NCI-H2196 (cell line): ENCODE data around the gene NTF3.

Source experiments
- DNase-seq: peaks from one replicate; lab custom pipeline; 2025; ENCODE audit not compliant: unreplicated experiment; lab: John Stamatoyannopoulos, UW

Gene NTF3

DNA sequence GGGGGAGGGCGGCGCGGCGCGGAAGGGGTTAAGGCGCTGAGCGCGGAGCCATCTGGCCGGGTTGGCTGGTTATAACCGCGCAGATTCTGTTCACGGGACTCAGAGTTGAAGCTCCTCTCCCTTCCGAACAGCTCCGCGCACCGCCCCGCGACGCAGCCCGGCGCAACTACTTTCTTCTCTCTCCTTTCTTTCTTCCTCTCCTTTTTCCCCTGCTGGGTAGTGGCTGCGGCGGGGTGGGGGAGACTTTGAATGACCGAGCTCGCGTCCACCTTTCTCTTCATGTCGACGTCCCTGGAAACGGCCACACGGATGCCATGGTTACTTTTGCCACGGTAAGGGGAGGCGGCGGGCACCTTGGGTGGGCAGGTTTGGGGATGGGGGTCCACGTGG lies at the start of gene NTF3:
NTF3 (plus strand) TSS at position 98 of the 390 bp plus-strand sequence; CDS start at position 315, 217 bp downstream.
- peak; percentile 14 for DNase-seq

DNA sequence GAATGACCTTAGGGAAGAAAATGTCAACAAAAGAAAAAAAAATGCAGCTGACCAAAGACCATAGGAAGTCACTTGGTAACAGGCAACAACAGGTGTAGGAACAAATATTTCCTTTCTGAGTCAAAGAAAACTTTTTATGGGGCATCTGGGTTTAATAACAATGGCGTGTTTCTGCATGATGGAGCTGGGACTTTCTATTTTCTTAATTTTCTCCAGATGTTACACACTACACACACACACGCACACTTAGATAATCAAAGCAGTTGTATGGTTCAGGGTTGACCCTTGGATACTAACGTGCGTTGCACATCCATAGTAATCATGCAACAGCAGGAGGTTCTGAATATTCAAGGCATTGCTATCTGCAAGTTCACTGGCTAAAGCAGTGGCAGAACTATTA lies 47.9 kb upstream of the NTF3 start:
- no peak for DNase-seq

DNA sequence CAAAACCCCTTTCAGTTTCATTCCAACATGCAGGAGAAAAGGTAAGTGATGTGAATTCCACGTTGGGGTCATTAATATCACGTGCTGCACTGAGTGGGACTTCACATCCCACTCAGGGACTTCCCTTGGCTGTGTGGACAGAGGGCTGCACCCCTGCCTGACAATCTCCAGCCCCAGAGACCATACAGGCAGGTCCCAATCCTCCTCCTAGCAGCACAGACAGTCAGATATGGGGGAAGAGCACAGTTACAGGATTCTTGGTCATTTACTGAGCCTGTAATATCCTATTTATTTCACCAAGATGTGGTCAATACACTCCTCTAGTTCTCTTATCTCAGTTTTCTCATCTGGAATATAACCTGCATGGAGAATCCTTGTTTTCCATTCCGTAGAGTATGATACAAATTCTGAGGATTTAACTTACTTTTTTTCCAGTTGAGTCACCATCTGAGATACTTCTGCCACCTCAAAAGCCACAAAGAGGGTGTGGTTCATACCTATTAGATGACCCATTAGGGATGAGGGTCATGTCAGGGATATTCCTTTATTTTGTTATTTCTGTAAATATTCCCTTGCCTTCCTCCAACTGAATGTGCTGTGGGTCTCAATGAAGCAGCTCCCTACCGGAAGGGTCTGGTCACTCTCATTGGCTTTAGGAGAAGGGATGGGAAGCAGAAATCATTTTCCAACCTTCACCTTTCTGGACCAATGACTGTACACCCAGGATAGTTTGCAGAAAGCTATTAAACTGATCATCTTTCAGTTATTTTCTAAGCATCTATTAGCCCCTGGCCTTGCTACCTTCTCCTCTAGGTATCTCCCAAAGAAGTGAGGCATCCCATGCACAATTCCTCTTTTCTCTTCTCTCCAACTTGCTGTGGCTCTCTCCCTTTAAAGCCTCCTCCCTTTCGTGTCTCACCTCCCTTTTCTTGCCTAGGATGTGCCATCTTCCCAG lies 43.0 kb upstream of the NTF3 start:
- DNase-seq: no peak

DNA sequence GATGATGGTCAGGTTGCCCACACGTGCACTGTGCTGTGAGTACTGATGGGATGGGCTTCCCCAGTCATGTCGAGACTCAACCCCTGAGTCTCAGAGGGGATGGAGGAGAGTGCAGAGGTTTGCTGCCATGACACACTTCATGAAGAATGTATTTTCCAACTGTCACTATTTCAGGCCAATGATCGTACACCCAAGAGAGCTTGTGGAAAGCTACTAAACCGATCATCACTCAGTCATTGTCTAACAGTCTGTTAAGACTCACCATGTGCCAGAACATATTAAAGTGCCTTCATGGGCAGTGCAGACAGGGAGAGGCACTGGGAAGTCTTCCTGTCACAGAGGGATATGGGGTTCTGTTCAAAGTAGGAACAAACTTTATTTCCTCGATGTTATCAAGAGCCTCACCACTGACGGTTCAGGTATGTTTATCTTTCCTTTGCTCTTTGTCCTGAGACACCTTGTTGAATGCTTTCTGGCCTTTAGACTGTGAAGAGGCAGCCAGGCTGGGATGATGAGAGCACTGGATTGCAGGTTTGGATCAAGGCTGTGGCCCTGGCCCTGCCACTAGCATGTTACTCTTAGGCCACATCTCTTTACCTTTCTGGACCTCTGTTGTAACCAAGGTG lies 41.6 kb upstream of the NTF3 start:
- DNase-seq: no peak

DNA sequence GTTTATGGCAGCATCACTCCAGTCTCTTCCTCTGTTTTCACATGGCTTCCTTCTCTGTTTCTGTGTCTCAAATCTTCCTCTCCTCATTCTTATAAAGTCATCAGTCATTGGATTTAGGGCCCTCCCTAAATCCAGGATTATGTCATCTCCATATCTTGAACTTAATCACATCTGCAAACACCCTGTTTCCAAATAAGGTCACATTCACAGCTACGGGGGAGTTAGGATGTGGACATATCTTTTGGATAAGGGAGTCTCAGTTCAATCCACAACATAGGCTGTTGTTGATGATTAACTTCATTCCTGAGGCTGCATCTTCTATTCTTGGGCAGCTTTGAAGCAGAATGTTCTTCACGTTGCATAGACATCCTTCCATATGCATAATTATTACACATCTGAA lies 40.3 kb upstream of the NTF3 start:
- DNase-seq: no peak

DNA sequence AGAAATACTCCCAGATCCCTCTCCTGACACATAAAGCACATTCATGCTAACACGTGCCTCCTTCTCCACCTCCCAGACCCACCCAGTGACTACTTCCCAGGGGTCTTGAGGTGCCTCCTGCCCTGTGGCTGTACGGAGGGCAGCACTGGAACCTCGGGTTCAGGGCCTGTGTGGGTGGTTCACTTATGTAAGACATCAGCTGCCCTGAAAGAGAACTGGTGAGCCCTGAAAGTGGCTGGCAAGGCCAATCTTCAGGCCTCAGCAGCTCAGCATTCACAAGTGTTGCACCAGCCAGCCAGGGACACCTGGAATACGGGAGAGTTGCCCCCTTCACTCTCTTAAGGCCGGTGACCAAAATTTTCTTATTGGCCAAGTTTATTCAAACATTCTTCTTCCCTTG lies 38.9 kb upstream of the NTF3 start:
- no peak for DNase-seq

DNA sequence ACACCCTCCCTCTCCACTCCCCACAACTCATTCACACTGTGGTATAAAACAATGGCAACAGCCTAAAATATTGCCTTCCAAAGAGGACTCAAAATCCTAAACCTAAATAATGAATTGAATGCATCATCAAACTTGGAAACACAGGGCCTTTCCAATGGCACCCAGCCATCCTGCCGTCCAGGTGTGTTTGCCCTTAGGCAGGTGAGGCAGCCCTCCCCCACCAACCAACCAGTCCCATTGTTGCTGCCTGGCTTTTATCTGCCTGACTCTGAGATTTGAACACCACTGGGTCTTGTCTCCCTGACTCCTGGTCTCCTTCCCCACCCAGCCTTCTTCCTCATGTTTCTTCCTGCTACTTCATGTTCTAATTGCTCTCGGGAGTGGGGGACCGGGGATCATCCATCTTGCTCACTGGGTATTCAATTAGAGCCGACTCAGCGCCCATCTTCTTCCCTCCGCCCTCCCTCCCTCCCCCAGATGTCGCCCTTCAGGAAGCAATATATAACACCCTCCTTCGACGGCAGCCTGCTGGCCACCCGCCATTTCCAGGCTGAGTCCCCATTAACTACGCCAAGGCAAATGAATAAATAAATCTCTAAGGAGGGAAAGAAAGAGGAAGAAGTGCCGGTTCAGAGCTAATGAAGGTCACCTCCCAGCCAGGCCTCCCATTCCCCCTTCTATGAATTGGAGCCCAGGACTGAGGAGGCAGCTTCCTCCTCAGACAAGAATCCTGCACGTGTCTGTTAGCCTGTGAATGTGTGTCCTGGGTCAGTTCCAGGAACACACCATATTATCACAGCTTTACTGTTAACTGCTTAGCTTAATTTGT lies 36.3 kb upstream of the NTF3 start:
- DNase-seq: peak; percentile 65

DNA sequence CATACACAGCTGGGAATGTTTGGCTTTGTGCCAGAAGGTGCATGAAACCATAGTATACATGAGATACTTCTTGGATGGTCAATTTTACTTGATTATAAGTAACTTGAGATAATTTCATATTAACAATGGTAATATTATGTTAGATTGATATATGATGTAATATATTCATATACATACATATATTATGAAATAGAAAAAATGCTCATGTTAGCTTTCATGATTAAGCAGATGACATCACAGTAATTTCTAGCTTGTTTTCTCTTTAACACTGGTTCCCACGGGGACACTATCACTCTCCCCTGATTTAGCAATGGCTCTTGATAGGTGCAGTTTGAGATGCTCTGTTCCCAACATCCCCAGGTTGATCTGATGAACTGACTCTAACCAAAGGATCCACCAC lies 35.4 kb upstream of the NTF3 start:
- DNase-seq: peak; percentile 1

DNA sequence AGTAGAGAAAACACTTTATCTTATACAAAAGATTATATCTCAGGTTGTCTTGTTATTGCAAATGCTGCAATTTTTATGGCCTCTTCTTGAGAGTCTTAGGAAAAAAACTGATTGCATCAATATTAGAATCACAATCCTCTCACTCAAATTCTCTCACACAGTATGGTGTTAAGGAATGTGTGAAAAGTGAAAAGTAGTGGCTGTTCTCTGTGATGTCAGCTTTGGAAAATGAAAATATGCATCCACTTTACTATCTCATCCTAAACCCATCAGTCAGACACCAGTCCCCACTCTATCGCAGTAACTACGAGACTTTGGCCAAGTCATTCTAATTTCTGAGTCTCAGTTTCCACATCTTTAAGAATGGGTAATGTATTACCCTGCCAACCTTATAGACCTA lies 32.6 kb upstream of the NTF3 start:
- DNase-seq: no peak

DNA sequence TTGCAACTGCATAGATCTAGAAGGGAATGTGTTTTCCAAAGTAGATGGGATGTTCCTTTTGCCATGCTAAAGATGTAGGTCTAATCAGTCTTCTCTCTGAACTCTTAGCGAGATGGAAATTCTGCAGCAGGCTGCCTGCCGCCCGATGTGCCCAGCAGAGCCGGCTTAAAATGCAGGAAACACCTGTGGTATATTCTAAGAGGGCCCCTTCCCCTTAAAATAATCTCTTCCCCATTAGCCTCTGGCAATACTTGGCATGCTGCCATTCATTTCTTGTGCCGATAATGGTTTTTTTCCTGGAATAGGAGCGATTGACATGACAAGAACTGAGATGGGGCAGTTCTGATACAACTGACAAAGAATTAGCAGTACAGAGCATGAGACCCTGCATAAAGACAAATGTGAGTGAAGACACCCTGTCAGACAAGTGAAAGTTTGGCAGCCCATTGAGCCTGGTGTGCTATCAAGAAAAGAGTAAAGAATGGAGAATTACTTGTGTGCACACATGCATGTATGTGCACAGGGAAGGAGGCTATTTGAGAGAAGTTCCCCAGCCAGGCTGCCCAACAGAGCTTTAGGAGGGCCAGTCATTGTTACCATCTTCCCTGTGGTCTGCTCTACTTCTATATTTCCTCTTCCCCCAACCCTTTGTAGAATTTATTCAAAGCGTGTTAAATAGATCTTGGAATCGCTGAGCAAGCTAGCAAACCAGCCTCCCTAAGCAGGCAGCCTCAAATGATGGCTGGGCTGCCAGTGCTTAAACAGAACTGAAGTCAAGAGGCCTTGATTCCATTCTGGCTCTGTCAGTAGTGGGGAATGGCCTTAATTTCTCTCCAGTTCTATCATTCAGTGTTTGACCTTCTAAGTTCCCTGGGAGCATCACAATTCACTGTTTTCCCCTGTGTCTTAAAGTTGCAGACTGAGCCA lies 29.6 kb upstream of the NTF3 start:
- no peak for DNase-seq

DNA sequence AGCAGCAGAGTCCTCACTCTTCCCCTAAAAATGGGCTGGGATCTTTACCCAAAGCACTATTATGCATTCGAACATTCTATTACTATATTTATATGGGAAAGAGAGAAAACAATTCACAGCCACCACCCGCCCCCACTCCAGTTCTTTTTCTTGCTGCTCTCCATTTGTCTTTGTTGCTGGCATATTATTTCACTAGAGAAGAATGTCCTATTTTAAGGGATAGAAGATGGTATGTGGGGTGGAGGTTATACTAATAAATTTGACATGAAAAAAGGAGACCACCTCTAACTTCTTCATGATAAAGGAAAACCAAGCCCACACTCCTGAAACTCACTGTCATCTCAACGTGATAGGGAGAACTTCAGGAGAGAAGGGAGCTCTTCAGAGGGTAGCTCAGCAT lies 28.5 kb upstream of the NTF3 start:
- no peak for DNase-seq

DNA sequence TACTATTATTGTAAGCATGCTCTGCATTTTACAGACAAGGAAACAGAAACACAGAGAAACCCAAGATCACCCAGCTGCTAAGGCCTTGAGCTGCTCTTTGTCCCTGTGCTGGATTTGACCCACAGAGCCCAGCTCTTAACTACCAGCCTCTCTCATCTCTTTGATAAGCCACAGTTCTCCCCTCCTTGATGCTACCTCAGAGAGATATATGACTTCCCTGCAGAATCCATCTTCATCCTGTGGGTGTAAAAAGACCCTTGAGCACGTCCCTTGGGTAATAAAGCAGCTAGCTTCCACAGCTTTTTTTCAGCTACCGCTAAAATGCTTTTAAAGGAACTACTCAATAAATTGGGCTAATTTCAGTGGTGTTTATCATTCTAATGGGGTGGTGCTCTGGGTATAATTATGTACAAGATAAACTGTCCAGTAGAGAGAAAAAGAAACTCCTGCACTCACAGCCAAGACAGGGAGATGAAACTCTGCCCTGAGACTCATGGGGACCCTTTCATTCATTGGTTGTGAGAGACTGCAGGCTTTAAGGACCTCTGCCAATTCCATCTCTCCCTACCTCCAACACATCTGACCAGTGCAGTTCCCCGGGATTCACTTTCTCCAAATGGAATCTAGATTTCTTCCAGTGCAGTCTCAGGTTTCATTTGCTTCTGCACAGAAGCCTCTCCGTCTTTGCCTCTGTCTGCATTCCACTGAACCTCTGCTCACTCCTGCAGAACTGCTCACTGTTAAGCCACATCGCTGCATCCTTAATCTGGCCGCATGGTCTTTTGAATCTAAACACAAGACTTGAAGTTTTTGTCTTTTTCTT lies 24.7 kb upstream of the NTF3 start:
- DNase-seq: no peak

DNA sequence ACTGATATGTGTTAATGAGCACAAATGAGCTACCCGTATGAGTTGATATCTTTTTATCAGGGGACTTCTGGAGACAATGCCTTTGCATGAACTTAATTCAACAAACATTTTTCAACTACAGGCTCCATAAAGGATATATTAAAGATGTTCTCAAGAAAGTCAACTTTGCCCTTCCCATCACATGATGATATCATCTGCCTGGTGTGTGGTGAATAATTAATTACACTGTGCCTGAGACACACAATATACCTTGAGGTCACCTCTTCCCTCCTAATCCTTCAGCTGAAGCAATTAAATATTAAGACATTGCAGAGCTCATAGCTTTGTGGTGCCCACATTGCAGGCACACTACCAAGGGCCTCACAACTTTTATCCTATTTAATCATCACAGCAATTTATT lies 22.3 kb upstream of the NTF3 start:
- no peak for DNase-seq

DNA sequence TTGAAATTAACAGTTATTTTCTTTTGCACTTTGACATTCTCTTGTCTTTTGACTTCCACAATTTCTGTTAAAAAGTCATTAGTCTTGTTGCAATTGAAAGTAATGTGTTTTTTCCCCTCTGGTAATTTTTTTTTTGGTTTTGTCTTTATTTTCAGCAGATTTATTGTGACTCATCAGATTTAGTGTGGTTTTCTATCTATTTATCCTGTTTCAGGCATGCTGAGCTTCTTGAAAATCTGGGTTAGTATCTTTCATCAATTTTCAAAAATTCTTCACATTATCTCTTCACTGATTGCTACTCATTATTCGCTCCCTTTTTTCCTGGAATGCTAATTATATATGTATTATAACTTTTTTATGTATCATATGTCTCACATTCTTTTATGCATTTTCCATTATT lies 15.3 kb upstream of the NTF3 start:
- DNase-seq: no peak

DNA sequence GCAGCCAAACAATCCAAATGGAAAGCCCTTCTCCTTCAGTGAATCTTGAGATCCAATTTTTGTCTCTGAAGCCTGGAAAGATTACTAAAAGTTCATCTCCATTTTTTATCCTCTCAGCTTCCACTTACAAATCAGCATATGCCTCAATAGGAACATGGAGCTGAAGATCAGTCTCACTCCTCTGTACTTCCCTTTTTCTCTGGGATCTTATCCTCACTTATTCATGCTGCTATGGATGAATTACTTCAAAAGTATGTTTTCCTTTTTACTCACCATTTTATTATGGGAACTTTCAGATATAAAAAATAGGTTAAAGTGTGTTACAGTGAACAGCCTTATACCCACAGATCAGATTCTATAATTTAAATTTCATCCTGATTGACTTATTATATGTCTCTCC lies 14.4 kb upstream of the NTF3 start:
- DNase-seq: no peak

DNA sequence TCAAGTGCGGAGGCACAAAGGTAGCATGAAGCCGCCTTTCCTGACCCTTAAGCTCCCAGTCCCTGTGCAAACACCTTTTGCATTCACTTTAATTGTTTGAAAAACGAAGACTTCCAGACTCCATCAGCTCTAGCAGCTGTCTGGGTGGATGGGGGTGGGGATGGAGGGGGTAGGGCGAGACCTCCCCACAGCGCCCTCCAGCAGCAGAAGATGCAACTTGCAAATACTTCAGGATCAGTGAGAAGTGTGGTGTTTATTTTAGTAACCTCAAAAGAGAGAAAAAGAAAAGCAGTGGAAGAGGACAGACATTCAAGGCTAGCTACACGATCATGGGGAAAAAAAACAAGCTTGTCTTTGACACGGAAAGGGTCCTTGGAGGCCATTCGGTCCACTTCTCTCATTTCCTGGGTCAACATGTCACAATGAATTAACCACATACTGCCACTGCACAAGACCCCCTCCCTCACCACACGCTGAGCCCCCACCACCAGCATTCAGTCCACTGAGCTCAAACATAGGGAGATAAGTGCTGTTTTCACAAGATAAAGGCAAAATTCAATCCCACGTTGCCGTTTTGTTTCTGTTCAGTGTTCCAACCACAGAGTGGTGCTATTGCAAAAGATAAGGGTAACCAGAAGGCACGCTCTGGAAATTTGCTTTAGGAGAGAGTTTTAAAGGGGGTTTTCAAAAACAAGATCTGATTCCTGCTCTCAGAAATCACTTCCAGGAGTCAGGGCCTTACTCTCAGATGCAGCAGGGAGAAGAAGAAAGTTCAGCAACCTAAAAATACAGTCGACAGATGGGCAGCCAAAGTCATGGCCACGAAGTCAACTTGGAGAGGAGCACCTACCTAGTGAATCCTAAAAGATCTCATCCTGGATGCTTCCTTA lies 3.3 kb upstream of the NTF3 start:
- DNase-seq: peak; percentile 35

DNA sequence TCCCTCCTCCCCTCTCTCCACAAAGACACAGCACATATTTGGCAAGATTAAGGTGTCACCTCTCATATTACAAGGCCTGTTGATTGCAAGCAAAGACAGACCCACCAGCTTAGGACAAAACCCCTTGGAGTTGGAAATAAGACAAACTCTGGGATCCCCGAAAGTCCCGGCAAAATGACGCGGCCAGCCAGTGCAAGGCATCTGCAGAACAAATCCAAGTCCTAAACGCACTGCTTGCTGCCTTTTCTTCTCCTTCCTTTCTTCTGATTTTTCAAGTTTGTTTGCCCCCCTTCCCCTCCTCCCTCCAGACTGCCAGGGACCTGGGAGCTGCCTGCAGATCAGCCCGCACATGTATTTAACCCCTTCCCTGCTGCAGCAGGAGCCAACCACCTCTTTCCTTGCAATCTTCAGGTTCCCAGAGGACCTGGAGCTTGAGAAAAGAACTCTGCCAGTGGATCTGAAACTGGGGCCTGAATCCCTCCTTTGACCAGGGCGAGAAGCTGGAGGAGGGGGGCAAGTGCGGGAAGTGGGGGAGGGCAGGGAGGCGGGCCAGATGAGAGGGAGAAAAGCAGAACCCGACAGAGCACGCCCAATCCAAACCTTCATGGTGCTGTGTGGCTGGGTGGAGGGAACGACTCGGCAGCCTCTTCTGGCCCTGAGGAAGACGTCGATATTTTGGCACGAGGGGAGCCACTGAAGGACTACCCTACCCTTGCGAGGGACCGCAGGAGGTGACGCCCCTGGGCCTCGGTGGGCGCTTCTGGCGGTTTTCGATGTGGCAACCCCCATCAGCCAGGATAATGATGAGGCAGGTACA lies 2.0 kb upstream of the NTF3 start:
- no peak for DNase-seq
